Gastrocnemius medialis (tissue), 4 donors: ENCODE data around the gene PAQR7. TPM values are rescaled to one million over a fixed set of nuclear protein-coding genes. Genes with fewer than 3 reads are reported as not detected.

Experiments
- ATAC-seq, 2 donors: fragments of 150-250 bp; one replicate each; pipeline ENCODE4 v1.9.1; 2016
- DNase-seq, 2 donors: peaks; one replicate each; pipeline ENCODE4 v3.0.0-alpha.2; 2019
- H3K27ac ChIP-seq, 4 donors: fragments of 200-600 bp; sonication (generic); 1 replicate in 1 of 4; 2 replicates in 3 of 4; pipeline ENCODE4 v1.5.1; 2016 to 2018; ENCODE audit warnings: mild to moderate bottlenecking in 2 of 4, moderate library complexity in 1 of 4
- H3K27me3 ChIP-seq, 3 donors: fragments of 200-600 bp; sonication (generic) in 2 of 3; 1 replicate in 1 of 3; 2 replicates in 2 of 3; pipeline versions ENCODE4 v1.5.1 to v1.6.0; 2016 to 2019; ENCODE audit warnings: mild to moderate bottlenecking in 1 of 3, moderate library complexity in 1 of 3
- H3K36me3 ChIP-seq, 2 donors: fragments of 200-600 bp; sonication (generic) in 1 of 2; one replicate each; pipeline ENCODE4 v1.5.1; 2017 to 2018
- H3K4me1 ChIP-seq, 2 donors: fragments of 200-600 bp; sonication (generic) in 1 of 2; one replicate each; pipeline ENCODE4 v1.5.1; 2016 to 2017; ENCODE audit warnings: mild to moderate bottlenecking in 2 of 2
- H3K4me3 ChIP-seq, 4 donors: fragments of 200-600 bp; sonication (generic) in 3 of 4; 1 replicate in 1 of 4; 2 replicates in 3 of 4; pipeline ENCODE4 v1.5.1; 2016 to 2019; ENCODE audit warnings: mild to moderate bottlenecking in 2 of 4
- H3K9me3 ChIP-seq, 3 donors: fragments of 200-600 bp; sonication (generic) in 2 of 3; 1 replicate in 1 of 3; 2 replicates in 2 of 3; pipeline ENCODE4 v1.5.1; 2016 to 2019
- CTCF ChIP-seq, 5 experiments: fragments of 450-650 bp in 3 of 5; fragments of 200-600 bp in 2 of 5; sonication (generic) in 2 of 5; IDR thresholded peaks in 4 of 5; conservative IDR thresholded peaks in 1 of 5; 1 replicate in 4 of 5; 2 replicates in 1 of 5; pipeline ENCODE4 v1.5.1; 2016 to 2019; ENCODE audit warnings: antibody characterized with exemption in 5 of 5, mild to moderate bottlenecking in 3 of 5, moderate library complexity in 3 of 5
- POLR2A ChIP-seq, 2 donors: fragments of 450-650 bp; IDR thresholded peaks; one replicate each; pipeline ENCODE4 v1.6.1; 2017; ENCODE audit warnings: antibody characterized with exemption in 2 of 2, mild to moderate bottlenecking in 2 of 2, moderate library complexity in 2 of 2
- in situ Hi-C, 4 donors: fragments of 200-750 bp; cut with MboI; loops; one replicate each; pipeline versions ENCODE4 v1.15.0 to v1.8.0; 2017; ENCODE audit warnings: low sequenced_read_pairs in 4 of 4
- intact Hi-C: fragments of 100-400 bp; cut with DNase I; formaldehyde crosslinking; loops from one replicate; pipeline ENCODE4 v1.15.1; 2023; ENCODE audit warnings: low total_unique reads
- total RNA-seq, 4 donors: library from RNA; depleted of rRNA; stranded (reverse); fragments of >200 nt; gene quantifications; one replicate each; pipeline versions ENCODE4 v1.1.0 to v1.2.3, GENCODE V29; 2016

PAQR7 gene
- total RNA-seq, 4 donors from 2014 or later = 1.4 to 3.7 (median 2.1) TPM

GRCh38 chr1:25903986-25904385, 28.5 kb upstream of the PAQR7 start:
- Histone ChIP-seq H3K9me3 (no peaks in the 10 kb centered on the region), H3K4me1 (peaks cover 9 to 15% of the 10 kb centered on the region in 2 donors), H3K4me3 (no peak overlapping the region), H3K36me3 (peaks cover 0 to 4% of the 10 kb centered on the region in 2 donors), H3K27me3 (no peaks in the 10 kb centered on the region), H3K27ac (no peak overlapping the region)
- in situ Hi-C loops = no loop called here
- intact Hi-C loops = no loop called here
- no peak for DNase-seq
- ATAC-seq = no peak
- TF ChIP-seq POLR2A (IDR thresholded peaks at IDR 0.05) (no peak), CTCF (IDR thresholded peaks at IDR 0.05 in 4 of 5, conservative IDR thresholded peaks at IDR 0.05 in 1 of 5) (no peak)

GRCh38 chr1:25902462-25902861, 27.0 kb upstream of the PAQR7 start:
- Histone ChIP-seq H3K27ac (no peak overlapping the region), H3K36me3 (peaks cover 0 to 4% of the 10 kb centered on the region in 2 donors), H3K4me1 (peaks cover 9 to 15% of the 10 kb centered on the region in 2 donors), H3K27me3 (no peaks in the 10 kb centered on the region), H3K4me3 (no peak overlapping the region), H3K9me3 (no peaks in the 10 kb centered on the region)
- in situ Hi-C loops (no loop called here), intact Hi-C loops (no loop called here)
- no peak for ATAC-seq
- DNase-seq = no peak
- no peak for TF ChIP-seq CTCF (IDR thresholded peaks at IDR 0.05 in 4 of 5, conservative IDR thresholded peaks at IDR 0.05 in 1 of 5)

- Histone ChIP-seq H3K4me1 (peaks cover 17 to 21% of the 10 kb centered on the region in 2 donors), H3K9me3 (no peaks in the 10 kb centered on the region), H3K27ac (no peak overlapping the region), H3K4me3 (no peak overlapping the region), H3K36me3 (peaks cover 0 to 4% of the 10 kb centered on the region in 2 donors), H3K27me3 (no peaks in the 10 kb centered on the region)
- intact Hi-C loops = no loop called here
- TF ChIP-seq CTCF (IDR thresholded peaks at IDR 0.05 in 4 of 5, conservative IDR thresholded peaks at IDR 0.05 in 1 of 5) (no peak), POLR2A (IDR thresholded peaks at IDR 0.05) (no peak)
- DNase-seq = no peak
- in situ Hi-C loops = no loop called here
- ATAC-seq = no peak
These were observed 24.7 kb upstream of the PAQR7 start for GRCh38 chr1:25900219-25900618.

- H3K9me3 ChIP-seq = no peaks in the 10 kb centered on the region
- ATAC-seq (no peak), DNase-seq (no peak)
- H3K4me1 ChIP-seq = peaks cover 15 to 16% of the 10 kb centered on the region in 2 donors
- no peaks in the 10 kb centered on the region for H3K27me3 ChIP-seq
- no peak for TF ChIP-seq POLR2A (IDR thresholded peaks at IDR 0.05)
- TF ChIP-seq CTCF (IDR thresholded peaks at IDR 0.05 in 4 of 5, conservative IDR thresholded peaks at IDR 0.05 in 1 of 5) = no peak
- H3K27ac ChIP-seq = no peak overlapping the region
- intact Hi-C loops = no loop called here
- peaks cover 0 to 4% of the 10 kb centered on the region in 2 donors for H3K36me3 ChIP-seq
- in situ Hi-C loops = loop anchor here (5.0 to 25.0 kb wide), 5 partner anchors 95 to 263 kb away; partner anchors contain the start of genes PAFAH2 (in 3 of the 4), C1orf232 (in 1 of the 4), FAM110D (in 1 of the 4) and ZNF593 (in 1 of the 4)
- H3K4me3 ChIP-seq = no peak overlapping the region
These were observed 24.3 kb upstream of the PAQR7 start for GRCh38 chr1:25899792-25900191.
